IPS-NIHi7 (cell line): Measurements from ENCODE around the gene ZNF629.

ENCODE experiments used
- DNase-seq: peaks from one replicate; pipeline ENCODE4 v3.0.0; 2012; ENCODE audit warnings: mixed read lengths; ENCODE audit errors: extremely low spot score

Gene ZNF629

GRCh38 chr16:30786115-30786935 is 680 bp downstream of the ZNF629 start:
- peak; percentile 70 for DNase-seq

GRCh38 chr16:30785126-30786106 is 1.6 kb downstream of the ZNF629 start:
- DNase-seq = no peak

GRCh38 chr16:30784215-30784614 is 2.8 kb downstream of the ZNF629 start:
- no peak for DNase-seq

- DNase-seq = no peak
These were observed 3.5 kb downstream of the ZNF629 start for GRCh38 chr16:30783280-30784109.

GRCh38 chr16:30782486-30783279 is 4.3 kb downstream of the ZNF629 start:
- DNase-seq = no peak

- DNase-seq = no peak
These were observed 6.5 kb downstream of the ZNF629 start for GRCh38 chr16:30780549-30780948.

- DNase-seq = no peak
These were observed 7.0 kb downstream of the ZNF629 start for GRCh38 chr16:30780021-30780420.

GRCh38 chr16:30779596-30779995 is 7.4 kb downstream of the ZNF629 start:
- no peak for DNase-seq

- peak; percentile 58 for DNase-seq
These were observed 8.3 kb downstream of the ZNF629 start for GRCh38 chr16:30778549-30779244.

- DNase-seq = no peak
These were observed 9.3 kb downstream of the ZNF629 start for GRCh38 chr16:30777591-30778297.

GRCh38 chr16:30775392-30776188 is 11.4 kb downstream of the ZNF629 start:
- DNase-seq = peak; percentile 96

GRCh38 chr16:30775131-30775391 is 11.9 kb downstream of the ZNF629 start:
- no peak for DNase-seq

GRCh38 chr16:30774367-30775130 is 12.5 kb downstream of the ZNF629 start:
- no peak for DNase-seq

- DNase-seq = no peak
These were observed 13.2 kb downstream of the ZNF629 start for GRCh38 chr16:30773826-30774225.

- DNase-seq = no peak
These were observed 15.3 kb downstream of the ZNF629 start for GRCh38 chr16:30771726-30772125.

- DNase-seq = no peak
These were observed 17.5 kb downstream of the ZNF629 start for GRCh38 chr16:30769379-30770089.

GRCh38 chr16:30768583-30769181 is 18.3 kb downstream of the ZNF629 start:
- DNase-seq = no peak
